ENCODE data around the gene HECW1. TPM values are rescaled to one million over a fixed set of nuclear protein-coding genes. Genes with fewer than 3 reads are reported as not detected.

The HECW1 gene
- total and polyA plus RNA-seq, 8 donors: 0.29 to 5.1 (median 3.2) TPM

DNA sequence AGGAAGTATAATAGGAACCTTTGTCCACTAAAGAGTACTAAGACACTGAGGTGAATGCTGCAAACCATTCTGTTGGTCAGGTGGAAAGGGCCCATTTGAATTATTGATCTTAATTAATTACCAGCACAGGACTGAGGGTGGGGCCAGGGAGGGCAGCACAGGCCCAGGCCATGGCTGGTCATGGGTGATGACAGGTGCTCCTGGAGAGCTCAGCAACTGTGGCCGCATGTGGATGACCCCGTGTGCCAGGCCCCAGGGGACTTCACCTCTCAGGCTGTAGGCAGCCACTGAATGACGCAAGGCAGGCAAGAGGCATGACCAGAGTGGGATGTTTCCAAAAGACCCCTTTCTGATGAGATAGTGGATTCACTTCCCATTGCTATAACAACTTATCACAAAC is 54.2 kb downstream of the HECW1 start:
- no peak for TF ChIP-seq CTCF (IDR thresholded peaks at IDR 0.05)
- no peaks in the 10 kb centered on the region for H3K4me1 ChIP-seq
- intact Hi-C loops (cut with DNase I): no loop called here
- H3K27me3 ChIP-seq: no peaks in the 10 kb centered on the region
- no peak overlapping the region for H3K27ac ChIP-seq
- no peaks in the 10 kb centered on the region for H3K9me3 ChIP-seq
- DNase-seq: no peak
- ATAC-seq: no peak
- no peak overlapping the region for H3K4me3 ChIP-seq
- no peaks in the 10 kb centered on the region for H3K36me3 ChIP-seq

DNA sequence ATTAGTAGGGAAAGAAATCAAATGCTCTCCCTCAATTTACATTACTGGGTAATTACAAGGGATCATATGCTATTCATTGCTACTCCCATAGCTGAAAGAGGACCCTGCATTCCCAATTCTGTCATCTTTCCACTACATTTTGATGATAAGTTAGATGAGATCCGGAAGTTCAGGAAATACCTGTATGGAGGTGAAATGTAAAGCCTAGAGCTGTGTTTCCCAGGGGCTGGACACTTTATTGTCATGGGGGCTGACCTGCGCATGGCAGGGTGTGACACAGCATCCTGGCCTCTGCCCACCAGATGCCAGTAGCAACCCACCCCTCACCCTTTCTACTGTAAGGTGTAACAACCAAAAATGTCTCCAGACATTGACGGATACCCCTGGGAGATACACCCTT is 56.6 kb downstream of the HECW1 start:
- ATAC-seq (no peak), DNase-seq (no peak)
- peaks cover 0 to 22% of the 10 kb centered on the region in 2 donors for H3K27me3 ChIP-seq
- intact Hi-C loops (cut with DNase I): no loop called here
- no peaks in the 10 kb centered on the region for H3K4me1 ChIP-seq
- H3K4me3 ChIP-seq: no peak overlapping the region
- no peaks in the 10 kb centered on the region for H3K36me3 ChIP-seq
- H3K27ac ChIP-seq: no peak overlapping the region
- H3K9me3 ChIP-seq: no peaks in the 10 kb centered on the region
- TF ChIP-seq CTCF (IDR thresholded peaks at IDR 0.05): no peak

GRCh38 chr7:43170571-43170970 is 58.1 kb downstream of the HECW1 start:
- H3K4me1 ChIP-seq: no peaks in the 10 kb centered on the region
- intact Hi-C loops (cut with DNase I): no loop called here
- TF ChIP-seq CTCF (IDR thresholded peaks at IDR 0.05): no peak

DNA sequence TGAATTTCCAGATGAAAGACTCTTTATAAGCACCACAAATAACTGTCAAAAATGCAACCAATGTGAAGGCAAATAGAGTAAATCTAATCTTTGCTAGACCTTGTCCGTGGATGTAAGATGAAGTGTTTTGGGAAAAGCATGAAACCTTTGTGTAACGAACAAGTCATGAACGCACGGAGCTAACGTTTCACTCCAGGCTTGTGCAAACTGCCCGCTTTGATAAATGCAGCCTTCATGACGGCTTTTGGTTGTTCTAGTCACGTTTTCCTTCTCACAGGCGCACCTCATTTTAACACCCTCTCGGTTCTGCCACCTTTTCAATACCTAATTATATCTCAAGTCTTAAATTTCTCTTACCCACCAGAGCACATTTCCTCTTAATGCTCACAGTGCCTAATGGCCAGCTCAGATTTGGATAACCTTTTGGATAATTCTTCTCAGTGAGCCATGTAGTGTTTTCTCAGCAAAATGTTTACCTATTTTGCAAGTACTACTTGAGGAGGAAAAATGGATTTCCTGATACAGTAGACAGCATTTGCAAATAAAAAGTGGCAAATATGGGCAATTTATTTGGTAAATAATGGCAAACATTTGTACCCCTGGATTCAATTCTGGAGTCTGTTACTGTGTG is 63.2 kb downstream of the HECW1 start:
- ATAC-seq (no peak), DNase-seq (no peak)
- intact Hi-C loops (cut with DNase I): no loop called here
- no peak overlapping the region for H3K27ac ChIP-seq
- TF ChIP-seq CTCF (IDR thresholded peaks at IDR 0.05): no peak
- H3K36me3 ChIP-seq: no peaks in the 10 kb centered on the region
- no peaks in the 10 kb centered on the region for H3K9me3 ChIP-seq
- H3K27me3 ChIP-seq: peaks cover 0 to 23% of the 10 kb centered on the region in 2 donors
- H3K4me3 ChIP-seq: no peak overlapping the region
- H3K4me1 ChIP-seq: no peaks in the 10 kb centered on the region

More at GRCh38 chr7:43170571-43170970, 58.1 kb downstream of the HECW1 start:
- H3K27me3 ChIP-seq: peaks cover 0 to 23% of the 10 kb centered on the region in 2 donors
- no peaks in the 10 kb centered on the region for H3K9me3 ChIP-seq
- no peak overlapping the region for H3K4me3 ChIP-seq
- ATAC-seq (no peak), DNase-seq (no peak)
- no peaks in the 10 kb centered on the region for H3K36me3 ChIP-seq
- H3K27ac ChIP-seq: no peak overlapping the region

GRCh38 chr7:43179393-43179792 is 66.9 kb downstream of the HECW1 start:
- no peaks in the 10 kb centered on the region for H3K9me3 ChIP-seq
- ATAC-seq (no peak), DNase-seq (no peak)
- TF ChIP-seq CTCF (IDR thresholded peaks at IDR 0.05): no peak
- no peaks in the 10 kb centered on the region for H3K27me3 ChIP-seq
- intact Hi-C loops (cut with DNase I): no loop called here
- H3K4me3 ChIP-seq: no peak overlapping the region
- no peak overlapping the region for H3K27ac ChIP-seq
- H3K36me3 ChIP-seq: no peaks in the 10 kb centered on the region
- no peaks in the 10 kb centered on the region for H3K4me1 ChIP-seq

Measured in left lung (tissue), 10 donors.